Esophagus muscularis mucosa (tissue), 3 donors: Measurements from ENCODE around the gene NR3C2.

ENCODE experiments used
- POLR2A ChIP-seq: fragments of 450-650 bp; IDR thresholded peaks from one replicate; pipeline ENCODE4 v1.6.1; 2017; ENCODE audit warnings: antibody characterized with exemption, moderate library complexity, mild to moderate bottlenecking, low read depth
- POLR2AphosphoS5 ChIP-seq, 2 donors: sonication (generic); formaldehyde crosslinking; IDR thresholded peaks; one replicate each; pipeline ENCODE4 v1.6.1; 2017; ENCODE audit warnings: antibody characterized with exemption in 2 of 2
- TF ChIP-seq, protein P1 (sequence below), 3 experiments: fragments of 200-600 bp in 2 of 3; fragments of 450-650 bp in 1 of 3; sonication (generic) in 2 of 3; IDR thresholded peaks; one replicate each; pipeline ENCODE4 v1.5.1; 2017 to 2019; ENCODE audit warnings: antibody characterized with exemption in 3 of 3, mild to moderate bottlenecking in 2 of 3, moderate library complexity in 1 of 3

GRCh38 chr4:148067301-148067916 is 374.8 kb downstream of the NR3C2 start:
- TF ChIP-seq POLR2A (no peak), POLR2AphosphoS5 (IDR thresholded peaks at IDR 0.05) (no peak)
- TF ChIP-seq, protein P1, sequence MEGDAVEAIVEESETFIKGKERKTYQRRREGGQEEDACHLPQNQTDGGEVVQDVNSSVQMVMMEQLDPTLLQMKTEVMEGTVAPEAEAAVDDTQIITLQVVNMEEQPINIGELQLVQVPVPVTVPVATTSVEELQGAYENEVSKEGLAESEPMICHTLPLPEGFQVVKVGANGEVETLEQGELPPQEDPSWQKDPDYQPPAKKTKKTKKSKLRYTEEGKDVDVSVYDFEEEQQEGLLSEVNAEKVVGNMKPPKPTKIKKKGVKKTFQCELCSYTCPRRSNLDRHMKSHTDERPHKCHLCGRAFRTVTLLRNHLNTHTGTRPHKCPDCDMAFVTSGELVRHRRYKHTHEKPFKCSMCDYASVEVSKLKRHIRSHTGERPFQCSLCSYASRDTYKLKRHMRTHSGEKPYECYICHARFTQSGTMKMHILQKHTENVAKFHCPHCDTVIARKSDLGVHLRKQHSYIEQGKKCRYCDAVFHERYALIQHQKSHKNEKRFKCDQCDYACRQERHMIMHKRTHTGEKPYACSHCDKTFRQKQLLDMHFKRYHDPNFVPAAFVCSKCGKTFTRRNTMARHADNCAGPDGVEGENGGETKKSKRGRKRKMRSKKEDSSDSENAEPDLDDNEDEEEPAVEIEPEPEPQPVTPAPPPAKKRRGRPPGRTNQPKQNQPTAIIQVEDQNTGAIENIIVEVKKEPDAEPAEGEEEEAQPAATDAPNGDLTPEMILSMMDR (IDR thresholded peaks at IDR 0.05), result no peak
